H9 (cell line): ENCODE data around the gene YEATS4. TPM values are rescaled to one million over a fixed set of nuclear protein-coding genes. Genes with fewer than 3 reads are reported as not detected.

Source experiments
- DNase-seq: peaks from one replicate; pipeline ENCODE4 v3.0.0-alpha.2; 2017
- H2AFZ ChIP-seq: one replicate; pipeline ENCODE4 v1.6.1; 2013; ENCODE audit warnings: mild to moderate bottlenecking, low read length, control low read depth, moderate library complexity
- H2AK5ac ChIP-seq: 2 replicates; pipeline ENCODE4 v1.6.1; 2013; ENCODE audit warnings: low read length, control low read depth, mixed read lengths; ENCODE audit not compliant: insufficient read length
- H2BK120ac ChIP-seq: one replicate; pipeline ENCODE4 v1.6.1; 2013; ENCODE audit warnings: low read depth, mild to moderate bottlenecking, low read length, control low read depth, inconsistent platforms; ENCODE audit not compliant: poor library complexity, severe bottlenecking
- H2BK12ac ChIP-seq: 2 replicates; pipeline ENCODE4 v1.6.1; 2013; ENCODE audit warnings: low read length, control low read depth, mixed read lengths, low read depth; ENCODE audit not compliant: insufficient read length
- H2BK15ac ChIP-seq: 2 replicates; pipeline ENCODE4 v1.6.1; 2013; ENCODE audit warnings: low read depth, low read length, control low read depth
- H2BK20ac ChIP-seq: one replicate; pipeline ENCODE4 v1.6.1; 2013; ENCODE audit warnings: low read depth, mild to moderate bottlenecking, low read length, control low read depth, inconsistent platforms; ENCODE audit not compliant: poor library complexity, severe bottlenecking
- H2BK5ac ChIP-seq: 2 replicates; pipeline ENCODE4 v1.6.1; 2013; ENCODE audit warnings: low read length, control low read depth, mixed read lengths; ENCODE audit not compliant: insufficient read length
- H3K14ac ChIP-seq: 2 replicates; pipeline ENCODE4 v1.6.1; 2013; ENCODE audit warnings: low read length, control low read depth; ENCODE audit not compliant: insufficient read depth
- H3K18ac ChIP-seq: 2 replicates; pipeline ENCODE4 v1.6.1; 2013; ENCODE audit warnings: low read depth, mild to moderate bottlenecking, mixed read lengths, low read length, control low read depth; ENCODE audit not compliant: insufficient read length
- H3K23ac ChIP-seq: 2 replicates; pipeline ENCODE4 v1.6.1; 2013; ENCODE audit warnings: low read length, control low read depth, mixed read lengths, low read depth; ENCODE audit not compliant: insufficient read length
- H3K23me2 ChIP-seq: 2 replicates; pipeline ENCODE4 v1.6.1; 2013; ENCODE audit warnings: low read depth, mild to moderate bottlenecking, mixed read lengths, low read length, control low read depth; ENCODE audit not compliant: insufficient read length, poor library complexity, severe bottlenecking
- H3K27ac ChIP-seq: 2 replicates; pipeline ENCODE4 v1.5.1; 2013; ENCODE audit warnings: low read length, control low read depth, mixed read lengths, low read depth; ENCODE audit not compliant: insufficient read length
- H3K27me3 ChIP-seq: 2 replicates; pipeline ENCODE4 v1.6.1; 2013; ENCODE audit warnings: low read length, control low read depth, inconsistent platforms; ENCODE audit not compliant: insufficient read depth
- H3K4ac ChIP-seq: 2 replicates; pipeline ENCODE4 v1.6.1; 2013; ENCODE audit warnings: low read depth, mild to moderate bottlenecking, control low read depth, inconsistent platforms, low read length, moderate library complexity
- H3K4me1 ChIP-seq: 2 replicates; pipeline ENCODE4 v1.6.1; 2013; ENCODE audit warnings: low read length, control low read depth, inconsistent platforms; ENCODE audit not compliant: insufficient read depth
- H3K4me2 ChIP-seq: 2 replicates; pipeline ENCODE4 v1.6.1; 2013; ENCODE audit warnings: low read length, control low read depth, mixed read lengths; ENCODE audit not compliant: insufficient read length, insufficient read depth
- H3K56ac ChIP-seq: 2 replicates; pipeline ENCODE4 v1.6.1; 2013; ENCODE audit warnings: low read depth, mild to moderate bottlenecking, mixed read lengths, low read length, control low read depth; ENCODE audit not compliant: insufficient read length
- H3K79me1 ChIP-seq: 2 replicates; pipeline ENCODE4 v1.6.1; 2013; ENCODE audit warnings: low read depth, mild to moderate bottlenecking, moderate library complexity, low read length, control low read depth, inconsistent platforms; ENCODE audit not compliant: insufficient read depth, poor library complexity, severe bottlenecking
- H3K79me2 ChIP-seq: 2 replicates; pipeline ENCODE4 v1.6.1; 2013; ENCODE audit warnings: low read length, control low read depth, inconsistent platforms; ENCODE audit not compliant: insufficient read depth
- H3K9ac ChIP-seq: 2 replicates; pipeline ENCODE4 v1.6.1; 2013; ENCODE audit warnings: low read length, control low read depth, mixed read lengths; ENCODE audit not compliant: insufficient read length; ENCODE audit errors: extremely low read depth
- H3K9me3 ChIP-seq: one replicate; pipeline ENCODE4 v1.6.1; 2013; ENCODE audit warnings: low read depth, low read length, inconsistent platforms; ENCODE audit not compliant: control insufficient read depth
- H3T11ph ChIP-seq: one replicate; pipeline ENCODE4 v1.6.1; 2013; ENCODE audit warnings: mild to moderate bottlenecking, low read length, control low read depth, inconsistent platforms
- H4K20me1 ChIP-seq: one replicate; pipeline ENCODE4 v1.6.1; 2013; ENCODE audit not compliant: control insufficient read depth, insufficient read length, insufficient read depth
- H4K5ac ChIP-seq: 2 replicates; pipeline ENCODE4 v1.6.1; 2013; ENCODE audit warnings: low read depth, mild to moderate bottlenecking, mixed read lengths, low read length, control low read depth; ENCODE audit not compliant: insufficient read length
- H4K8ac ChIP-seq: replicated peaks from 2 replicates; pipeline ENCODE4 v1.6.1; 2013; ENCODE audit warnings: low read length, control low read depth, mixed read lengths, low read depth; ENCODE audit not compliant: insufficient read length
- H4K91ac ChIP-seq: 2 replicates; pipeline ENCODE4 v1.6.1; 2013; ENCODE audit warnings: low read depth, mild to moderate bottlenecking, moderate library complexity, mixed read lengths, low read length, control low read depth; ENCODE audit not compliant: insufficient read length
- H3K27ac Mint-ChIP-seq, 3 experiments: 2 replicates in 2 of 3; 3 replicates in 1 of 3; pipeline ENCODE4 v1.8.0; 2020 to 2021; ENCODE audit warnings: mixed read lengths in 3 of 3, mild to moderate bottlenecking in 1 of 3, moderate library complexity in 1 of 3
- H3K27me3 Mint-ChIP-seq: 2 replicates; pipeline ENCODE4 v1.8.0; 2021; ENCODE audit warnings: low read depth, mild to moderate bottlenecking, moderate library complexity, mixed read lengths
- H3K36me3 Mint-ChIP-seq, 3 experiments: 2 replicates in 2 of 3; 3 replicates in 1 of 3; pipeline ENCODE4 v1.8.0; 2020 to 2021; ENCODE audit warnings: low read depth in 3 of 3, mixed read lengths in 3 of 3; ENCODE audit not compliant: insufficient read depth in 1 of 3
- H3K4me1 Mint-ChIP-seq, 2 experiments: 2 replicates each; pipeline ENCODE4 v1.8.0; 2020; ENCODE audit warnings: mixed read lengths in 2 of 2
- H3K4me3 Mint-ChIP-seq, 2 experiments: 2 replicates in 1 of 2; 3 replicates in 1 of 2; pipeline ENCODE4 v1.8.0; 2020 to 2021; ENCODE audit warnings: mild to moderate bottlenecking in 2 of 2, mixed read lengths in 2 of 2, moderate library complexity in 1 of 2
- H3K9me3 Mint-ChIP-seq, 2 experiments: 2 replicates in 1 of 2; 3 replicates in 1 of 2; pipeline ENCODE4 v1.8.0; 2020; ENCODE audit warnings: mild to moderate bottlenecking in 2 of 2, mixed read lengths in 2 of 2, moderate library complexity in 1 of 2
- CTCF ChIP-seq: fragments of 200-600 bp; sonication (generic); conservative IDR thresholded peaks from 3 replicates; pipeline ENCODE4 v1.8.0; 2021; ENCODE audit warnings: antibody characterized with exemption, mild to moderate bottlenecking
- WGBS: extraction: QIAGEN DNeasy Blood & Tissue Kit; methylation state at CpG from one replicate; pipeline ENCODE4 v1.1.7; 2013; ENCODE audit warnings: missing lambda C conversion rate, low lambda C conversion rate, mixed read lengths; ENCODE audit not compliant: insufficient read length; ENCODE audit errors: extremely low coverage; 5-methylcytosine and 5-hydroxymethylcytosine counted together
- total RNA-seq: library from RNA; stranded (reverse); gene quantifications from 2 replicates; pipeline ENCODE4 v1.2.1, GENCODE V29; 2021

The YEATS4 gene
- total RNA-seq, 1 experiment from 2014 or later, result 35.6 TPM

DNA sequence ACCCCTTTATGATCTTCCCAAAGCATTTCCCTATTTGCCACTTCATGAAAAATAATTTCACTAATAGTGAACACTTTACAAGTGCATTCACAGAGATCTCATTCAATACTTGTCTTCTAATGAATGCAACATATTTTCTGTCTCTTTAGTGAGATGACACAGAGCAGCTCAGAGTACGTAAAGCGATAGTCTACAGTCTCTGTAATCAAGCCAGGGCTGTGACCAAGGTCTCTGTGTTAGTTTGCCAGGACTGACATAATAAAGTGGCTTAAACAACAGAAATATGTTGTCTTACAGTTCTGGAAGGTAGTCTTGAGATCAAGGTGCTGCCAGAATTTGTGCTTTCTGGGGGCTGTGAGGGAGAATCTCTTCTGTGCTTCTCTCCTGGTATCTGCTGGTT, 77.5 kb downstream of the YEATS4 start:
- H3K4me3 Mint-ChIP-seq, result no peak overlapping the region
- H4K5ac ChIP-seq, result no peak overlapping the region
- H3K4me1 ChIP-seq, result no peaks in the 10 kb centered on the region
- WGBS, result no CpG with 5 or more reads among the region's 2 CpGs
- H3K9me3 Mint-ChIP-seq, result no peaks in the 10 kb centered on the region; a peak in 1 of 5 replicates
- H3K27ac Mint-ChIP-seq, result no peak overlapping the region
- H3K27me3 Mint-ChIP-seq, result no peaks in the 10 kb centered on the region
- H3K14ac ChIP-seq, result no peak overlapping the region
- H3T11ph ChIP-seq, result no peak overlapping the region
- H3K9me3 ChIP-seq, result no peaks in the 10 kb centered on the region
- no peak overlapping the region for H3K4me2 ChIP-seq
- no peaks in the 10 kb centered on the region for H3K79me2 ChIP-seq
- no peaks in the 10 kb centered on the region for H3K79me1 ChIP-seq
- TF ChIP-seq CTCF, result no peak
- peaks cover 0 to 7% of the 10 kb centered on the region in 2 experiments; a peak in 2 of 4 replicates for H3K4me1 Mint-ChIP-seq
- H3K4ac ChIP-seq, result no peak overlapping the region
- H3K27ac ChIP-seq, result no peak overlapping the region
- H3K27me3 ChIP-seq, result no peaks in the 10 kb centered on the region
- H3K9ac ChIP-seq, result no peak overlapping the region
- no peak overlapping the region for H2BK120ac ChIP-seq
- H2BK15ac ChIP-seq, result no peak overlapping the region
- no peak overlapping the region for H2BK20ac ChIP-seq
- no peak overlapping the region for H2BK5ac ChIP-seq
- no peaks in the 10 kb centered on the region; a peak in 1 of 7 replicates for H3K36me3 Mint-ChIP-seq
- H2AK5ac ChIP-seq, result no peak overlapping the region
- no peaks in the 10 kb centered on the region for H4K20me1 ChIP-seq
- H2AFZ ChIP-seq, result no peak overlapping the region
- H2BK12ac ChIP-seq, result no peak overlapping the region
- H3K23ac ChIP-seq, result no peak overlapping the region
- H3K18ac ChIP-seq, result no peak overlapping the region
- H3K56ac ChIP-seq, result no peak overlapping the region
- no peak overlapping the region for H4K8ac ChIP-seq
- H3K23me2 ChIP-seq, result no peaks in the 10 kb centered on the region
- DNase-seq, result no peak
- H4K91ac ChIP-seq, result no peak overlapping the region
